Colonic mucosa (tissue), 4 donors: ENCODE results near the gene SLC46A3. TPM values are rescaled to one million over a fixed set of nuclear protein-coding genes. Genes with fewer than 3 reads are reported as not detected.

ENCODE experiments used
- DNase-seq: peaks from one replicate; pipeline ENCODE4 v3.0.0-alpha.2; 2020
- H3K27ac ChIP-seq: fragments of 200-600 bp; one replicate; pipeline ENCODE4 v1.8.0; 2021
- H3K27me3 ChIP-seq: fragments of 200-600 bp; one replicate; pipeline ENCODE4 v1.8.0; 2021
- H3K36me3 ChIP-seq: fragments of 200-600 bp; one replicate; pipeline ENCODE4 v1.8.0; 2021
- H3K4me1 ChIP-seq: fragments of 200-600 bp; one replicate; pipeline ENCODE4 v1.8.0; 2021; ENCODE audit warnings: mild to moderate bottlenecking
- H3K4me3 ChIP-seq: fragments of 200-600 bp; one replicate; pipeline ENCODE4 v1.8.0; 2021
- H3K9ac ChIP-seq, 2 donors: one replicate each; pipeline ENCODE4 v1.7.0; 2013; ENCODE audit warnings: control low read depth in 2 of 2, low read depth in 2 of 2, low read length in 2 of 2
- H3K9me3 ChIP-seq: fragments of 200-600 bp; one replicate; pipeline ENCODE4 v1.8.0; 2021
- CTCF ChIP-seq: fragments of 200-600 bp; IDR thresholded peaks from one replicate; pipeline ENCODE4 v1.8.0; 2022; ENCODE audit warnings: antibody characterized with exemption, mild to moderate bottlenecking
- intact Hi-C: fragments of 100-400 bp; cut with DNase I; formaldehyde crosslinking; loops from one replicate; pipeline ENCODE4 v1.14.1; 2022
- total RNA-seq, 2 donors: library from RNA; stranded (reverse); fragmentation: NEBNext Ultra II Directional in 1 of 2; extraction: Animal tissue kit (Norgen Biotek cat#: 25700) in 1 of 2; gene quantifications; one replicate each; pipeline ENCODE4 v1.2.1, GENCODE V29; 2021
- donor health status: healthy.
- donor health status: DM: no; HTN: no; CAD: no.
- donor health status: DM: no; HTN: no; CAD: no.

SLC46A3 gene
- total RNA-seq, 2 donors from 2014 or later: 30.5 to 45.8 TPM

- TF ChIP-seq CTCF: no peak
- Histone ChIP-seq H3K9me3 (no peaks in the 10 kb centered on the region), H3K4me3 (no peak overlapping the region), H3K27ac (no peak overlapping the region), H3K27me3 (no peaks in the 10 kb centered on the region), H3K4me1 (no peaks in the 10 kb centered on the region), H3K9ac (no peak overlapping the region), H3K36me3 (no peaks in the 10 kb centered on the region)
- intact Hi-C loops: no loop called here
- no peak for DNase-seq
These were observed 22.3 kb upstream of the SLC46A3 start for GRCh38 chr13:28741084-28741491.

GRCh38 chr13:28739376-28739775, 20.6 kb upstream of the SLC46A3 start:
- Histone ChIP-seq H3K27ac (no peak overlapping the region), H3K9me3 (no peaks in the 10 kb centered on the region), H3K4me3 (no peak overlapping the region), H3K27me3 (no peaks in the 10 kb centered on the region), H3K9ac (no peak overlapping the region), H3K4me1 (no peaks in the 10 kb centered on the region), H3K36me3 (no peaks in the 10 kb centered on the region)
- intact Hi-C loops: no loop called here
- TF ChIP-seq CTCF: no peak
- no peak for DNase-seq

- Histone ChIP-seq H3K9me3 (no peaks in the 10 kb centered on the region), H3K4me1 (no peaks in the 10 kb centered on the region), H3K36me3 (no peaks in the 10 kb centered on the region), H3K9ac (no peak overlapping the region), H3K4me3 (no peak overlapping the region), H3K27ac (no peak overlapping the region), H3K27me3 (no peaks in the 10 kb centered on the region)
- intact Hi-C loops: no loop called here
- no peak for TF ChIP-seq CTCF
- no peak for DNase-seq
These were observed 16.8 kb upstream of the SLC46A3 start for GRCh38 chr13:28735481-28736029.

GRCh38 chr13:28734906-28735305, 16.1 kb upstream of the SLC46A3 start:
- no peaks in the 10 kb centered on the region for H3K9me3 ChIP-seq
- no peak overlapping the region for H3K27ac ChIP-seq
- no peaks in the 10 kb centered on the region for H3K4me1 ChIP-seq
- DNase-seq: no peak
- no peak overlapping the region for H3K4me3 ChIP-seq
- TF ChIP-seq CTCF: no peak
- H3K27me3 ChIP-seq: no peaks in the 10 kb centered on the region
- H3K36me3 ChIP-seq: no peaks in the 10 kb centered on the region
- intact Hi-C loops: no loop called here
- no peak overlapping the region for H3K9ac ChIP-seq

- Histone ChIP-seq H3K4me3 (no peak overlapping the region), H3K4me1 (no peaks in the 10 kb centered on the region), H3K9me3 (no peaks in the 10 kb centered on the region), H3K27ac (no peak overlapping the region), H3K27me3 (no peaks in the 10 kb centered on the region), H3K36me3 (no peaks in the 10 kb centered on the region), H3K9ac (no peak overlapping the region)
- TF ChIP-seq CTCF: no peak
- DNase-seq: no peak
- intact Hi-C loops: no loop called here
These were observed 12.0 kb upstream of the SLC46A3 start for GRCh38 chr13:28730762-28731161.
